Omental fat pad (tissue), 4 donors: ENCODE data around the gene ERI3. TPM values are rescaled to one million over a fixed set of nuclear protein-coding genes. Genes with fewer than 3 reads are reported as not detected.

ENCODE experiments used
- ATAC-seq: fragments of 150-250 bp; one replicate; pipeline ENCODE4 v1.9.1; 2016; ENCODE audit warnings: mild to moderate bottlenecking, moderate library complexity; ENCODE audit not compliant: low FRiP score
- DNase-seq: peaks from one replicate; pipeline ENCODE4 v3.0.0-alpha.2; 2019; ENCODE audit warnings: low spot score
- total RNA-seq, 4 donors: library from RNA; depleted of rRNA; stranded (reverse); fragments of >200 nt; gene quantifications; one replicate each; pipeline ENCODE4 v1.1.0, GENCODE V29; 2016
- TF ChIP-seq, protein P1 (sequence below), 3 donors: fragments of 450-650 bp; IDR thresholded peaks; one replicate each; pipeline ENCODE4 v1.5.1; 2016 to 2017; ENCODE audit warnings: antibody characterized with exemption in 3 of 3, mild to moderate bottlenecking in 3 of 3, moderate library complexity in 2 of 3

The ERI3 gene
- total RNA-seq, 4 donors from 2014 or later = 27.6 to 36.3 (median 31.2) TPM

- TF ChIP-seq, protein P1, sequence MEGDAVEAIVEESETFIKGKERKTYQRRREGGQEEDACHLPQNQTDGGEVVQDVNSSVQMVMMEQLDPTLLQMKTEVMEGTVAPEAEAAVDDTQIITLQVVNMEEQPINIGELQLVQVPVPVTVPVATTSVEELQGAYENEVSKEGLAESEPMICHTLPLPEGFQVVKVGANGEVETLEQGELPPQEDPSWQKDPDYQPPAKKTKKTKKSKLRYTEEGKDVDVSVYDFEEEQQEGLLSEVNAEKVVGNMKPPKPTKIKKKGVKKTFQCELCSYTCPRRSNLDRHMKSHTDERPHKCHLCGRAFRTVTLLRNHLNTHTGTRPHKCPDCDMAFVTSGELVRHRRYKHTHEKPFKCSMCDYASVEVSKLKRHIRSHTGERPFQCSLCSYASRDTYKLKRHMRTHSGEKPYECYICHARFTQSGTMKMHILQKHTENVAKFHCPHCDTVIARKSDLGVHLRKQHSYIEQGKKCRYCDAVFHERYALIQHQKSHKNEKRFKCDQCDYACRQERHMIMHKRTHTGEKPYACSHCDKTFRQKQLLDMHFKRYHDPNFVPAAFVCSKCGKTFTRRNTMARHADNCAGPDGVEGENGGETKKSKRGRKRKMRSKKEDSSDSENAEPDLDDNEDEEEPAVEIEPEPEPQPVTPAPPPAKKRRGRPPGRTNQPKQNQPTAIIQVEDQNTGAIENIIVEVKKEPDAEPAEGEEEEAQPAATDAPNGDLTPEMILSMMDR (IDR thresholded peaks at IDR 0.05) = no peak
- ATAC-seq = no peak
Measured at GRCh38 chr1:44310006-44310405, 45.1 kb downstream of the ERI3 start.

DNA sequence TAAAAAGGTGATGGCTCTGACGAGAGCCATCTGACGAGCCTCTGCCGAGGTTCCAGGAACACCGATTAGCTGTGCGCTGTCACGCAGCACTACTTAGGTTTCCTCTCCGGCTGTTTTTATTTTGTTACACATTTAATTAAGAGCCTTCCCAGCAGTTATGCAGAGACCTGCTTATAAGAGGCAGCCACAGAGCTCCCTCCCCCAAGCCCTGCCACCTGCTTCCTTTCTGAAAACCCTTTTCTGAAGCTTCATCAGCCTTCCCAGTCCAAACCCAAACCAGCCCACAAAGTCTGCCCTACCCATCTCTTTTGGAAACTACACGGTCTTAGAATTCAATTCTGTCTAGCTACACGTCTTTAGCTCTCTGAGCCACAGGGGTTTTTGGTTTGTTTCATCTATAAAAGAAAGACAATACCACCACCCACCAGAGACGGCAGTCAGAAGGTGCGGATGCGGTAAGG is 49.1 kb downstream of the ERI3 start:
- TF ChIP-seq, protein P1 (IDR thresholded peaks at IDR 0.05) = no peak
- no peak for ATAC-seq
- no peak for DNase-seq

More at GRCh38 chr1:44310006-44310405, 45.1 kb downstream of the ERI3 start:
- DNase-seq = no peak

DNA sequence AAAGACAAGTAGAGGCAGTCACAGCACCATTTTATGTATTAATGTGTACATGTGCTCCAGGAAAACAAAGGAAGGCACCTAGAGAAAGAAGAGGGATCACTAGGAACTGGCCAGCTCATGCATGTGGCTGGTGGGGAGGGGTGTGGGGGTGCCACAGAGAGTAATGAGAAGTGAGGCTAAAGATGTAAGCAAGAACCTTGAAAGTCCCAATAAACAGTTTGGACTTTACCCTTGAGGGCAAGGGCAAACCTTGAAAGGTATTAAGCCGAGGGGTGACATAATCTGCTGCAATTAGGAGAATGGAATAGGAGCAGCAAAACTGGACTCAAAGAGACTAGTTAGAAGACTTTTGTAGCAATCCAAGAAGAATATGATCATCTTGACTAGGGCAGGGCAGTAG is 51.5 kb downstream of the ERI3 start:
- TF ChIP-seq, protein P1 (IDR thresholded peaks at IDR 0.05) = no peak
- no peak for DNase-seq
- ATAC-seq = no peak

GRCh38 chr1:44302541-44302940 is 52.5 kb downstream of the ERI3 start:
- TF ChIP-seq, protein P1 (IDR thresholded peaks at IDR 0.05) = no peak
- DNase-seq = no peak
- ATAC-seq = no peak

DNA sequence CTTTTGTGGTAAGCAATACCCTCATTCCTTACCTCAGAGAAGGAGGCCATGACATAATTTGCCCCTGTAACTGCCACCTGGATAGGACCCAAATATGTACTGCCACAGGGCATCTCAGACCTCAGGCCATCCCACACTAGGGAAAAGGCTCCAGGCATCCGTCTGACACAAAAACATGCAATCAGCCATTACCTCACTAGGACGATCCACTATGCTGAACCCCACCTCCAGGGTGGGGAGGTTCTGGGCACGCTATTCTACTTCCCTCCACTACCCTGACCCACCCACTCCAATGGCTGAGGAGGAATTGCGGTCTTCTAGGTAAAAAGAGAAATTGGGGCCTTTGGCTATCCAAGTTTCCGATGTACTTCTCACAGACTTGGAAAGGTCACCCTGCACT is 53.6 kb downstream of the ERI3 start:
- TF ChIP-seq, protein P1 (IDR thresholded peaks at IDR 0.05) = no peak
- ATAC-seq = no peak
- DNase-seq = no peak

- ATAC-seq (no peak), DNase-seq (no peak)
- TF ChIP-seq, protein P1 (IDR thresholded peaks at IDR 0.05) = no peak
Measured at GRCh38 chr1:44300852-44301251, 54.2 kb downstream of the ERI3 start.

DNA sequence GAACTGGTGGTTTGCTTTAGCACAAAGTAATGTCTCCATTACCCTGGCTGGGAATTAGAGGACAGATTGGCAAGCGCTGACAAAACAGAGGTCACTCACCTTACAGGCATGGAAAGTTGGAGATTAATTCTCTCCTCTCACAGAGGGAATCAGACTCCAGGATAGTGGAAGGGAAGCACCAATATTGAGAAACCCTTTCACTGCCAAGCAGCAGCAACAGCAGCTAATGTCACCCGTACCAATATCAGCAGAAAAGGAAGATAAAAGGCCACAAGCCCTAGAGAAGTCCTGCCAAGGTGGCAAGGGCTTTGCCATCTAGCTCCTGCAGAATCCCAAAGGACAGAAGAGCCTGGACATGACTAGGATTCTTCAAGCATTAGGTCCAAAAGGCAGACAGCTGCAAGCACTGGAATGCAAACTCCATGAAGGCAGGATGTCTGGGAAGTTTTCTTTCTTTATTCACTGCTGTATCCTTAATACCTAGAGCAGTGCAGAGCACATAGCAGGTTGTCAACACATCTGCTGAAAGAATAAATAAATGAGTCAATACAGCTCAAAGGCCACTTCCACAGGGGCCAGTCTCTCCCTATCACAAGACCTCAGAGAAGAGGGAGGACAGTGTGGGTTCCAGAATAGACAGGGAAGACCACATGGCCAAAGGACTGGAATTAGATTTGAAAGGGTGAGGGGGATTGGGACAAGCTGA is 57.2 kb downstream of the ERI3 start:
- TF ChIP-seq, protein P1 (IDR thresholded peaks at IDR 0.05) = no peak
- no peak for DNase-seq
- no peak for ATAC-seq
